ENCODE measurements around the gene HS6ST3. TPM values are rescaled to one million over a fixed set of nuclear protein-coding genes. Genes with fewer than 3 reads are reported as not detected.

HS6ST3 gene
- total RNA-seq, 1 donor: not detected

DNA sequence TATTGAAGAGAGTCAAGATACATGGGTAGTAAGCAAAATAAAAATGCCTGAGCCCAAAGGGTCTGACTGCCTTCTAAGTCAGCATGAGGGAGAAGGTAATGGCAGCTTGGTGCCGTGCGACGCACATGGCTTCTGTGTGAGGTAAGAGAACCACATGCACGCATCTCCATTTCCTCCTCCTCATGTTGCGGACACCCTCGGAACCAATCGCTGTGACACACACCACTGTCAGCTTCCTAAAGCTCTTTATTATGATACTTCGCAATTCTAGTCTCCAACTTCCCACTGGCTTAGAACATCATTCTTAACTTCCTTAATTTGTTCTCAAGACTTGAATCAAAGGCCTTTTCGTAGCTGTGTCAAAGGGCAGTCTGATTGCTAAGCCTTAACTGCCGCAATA, 734.2 kb downstream of the HS6ST3 start:
- TF ChIP-seq, protein P1, sequence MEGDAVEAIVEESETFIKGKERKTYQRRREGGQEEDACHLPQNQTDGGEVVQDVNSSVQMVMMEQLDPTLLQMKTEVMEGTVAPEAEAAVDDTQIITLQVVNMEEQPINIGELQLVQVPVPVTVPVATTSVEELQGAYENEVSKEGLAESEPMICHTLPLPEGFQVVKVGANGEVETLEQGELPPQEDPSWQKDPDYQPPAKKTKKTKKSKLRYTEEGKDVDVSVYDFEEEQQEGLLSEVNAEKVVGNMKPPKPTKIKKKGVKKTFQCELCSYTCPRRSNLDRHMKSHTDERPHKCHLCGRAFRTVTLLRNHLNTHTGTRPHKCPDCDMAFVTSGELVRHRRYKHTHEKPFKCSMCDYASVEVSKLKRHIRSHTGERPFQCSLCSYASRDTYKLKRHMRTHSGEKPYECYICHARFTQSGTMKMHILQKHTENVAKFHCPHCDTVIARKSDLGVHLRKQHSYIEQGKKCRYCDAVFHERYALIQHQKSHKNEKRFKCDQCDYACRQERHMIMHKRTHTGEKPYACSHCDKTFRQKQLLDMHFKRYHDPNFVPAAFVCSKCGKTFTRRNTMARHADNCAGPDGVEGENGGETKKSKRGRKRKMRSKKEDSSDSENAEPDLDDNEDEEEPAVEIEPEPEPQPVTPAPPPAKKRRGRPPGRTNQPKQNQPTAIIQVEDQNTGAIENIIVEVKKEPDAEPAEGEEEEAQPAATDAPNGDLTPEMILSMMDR (IDR thresholded peaks at IDR 0.05; ENCODE audit: insufficient read depth, low read depth, low read length): no peak
- H3K4me3 ChIP-seq (ENCODE audit: low read depth, low read length): no peak overlapping the region
- no peak for DNase-seq (ENCODE audit: low read depth)

DNA sequence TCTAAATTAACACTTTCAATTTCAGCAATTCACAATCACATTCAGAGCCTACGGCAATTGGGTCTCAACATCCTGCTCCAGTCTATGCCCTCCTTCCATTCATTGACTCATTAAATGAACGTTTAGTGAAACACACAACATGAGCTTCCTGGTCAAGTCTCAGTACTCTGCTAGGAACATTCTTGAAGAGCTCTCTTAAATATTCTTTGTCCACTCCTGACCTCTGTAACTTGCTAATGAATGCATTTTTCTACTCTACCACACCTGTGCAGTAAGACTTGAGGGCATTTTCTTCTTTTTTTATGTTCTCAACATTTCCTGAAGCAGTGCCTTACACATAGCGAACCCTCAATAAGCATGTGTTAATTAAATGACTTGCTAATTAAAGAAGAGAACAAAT, 735.7 kb downstream of the HS6ST3 start:
- no peak overlapping the region for H3K4me3 ChIP-seq (ENCODE audit: low read depth, low read length)
- TF ChIP-seq, protein P1 (IDR thresholded peaks at IDR 0.05; ENCODE audit: insufficient read depth, low read depth, low read length): no peak
- DNase-seq (ENCODE audit: low read depth): no peak

DNA sequence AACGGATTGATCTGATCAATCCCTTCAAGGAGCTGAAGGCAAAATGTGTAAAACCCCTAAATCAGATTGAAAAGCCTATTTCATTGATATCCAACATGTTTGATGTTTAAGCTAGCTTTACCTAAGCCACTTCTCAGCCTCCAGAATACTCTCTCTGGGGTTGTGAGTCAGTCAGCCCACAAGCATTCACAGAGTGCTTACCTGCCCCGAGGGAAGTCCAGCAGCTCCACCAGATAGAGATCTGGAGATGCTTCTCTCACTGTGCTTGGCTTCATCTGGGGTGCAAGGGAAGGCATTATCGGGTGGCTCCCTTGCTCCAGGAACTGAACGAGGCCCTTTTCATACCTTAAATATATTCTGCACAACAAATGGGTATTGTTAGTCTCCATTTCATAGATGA, 744.7 kb downstream of the HS6ST3 start:
- H3K4me3 ChIP-seq (ENCODE audit: low read depth, low read length): no peak overlapping the region
- TF ChIP-seq, protein P1 (IDR thresholded peaks at IDR 0.05; ENCODE audit: insufficient read depth, low read depth, low read length): no peak
- no peak for DNase-seq (ENCODE audit: low read depth)

DNA sequence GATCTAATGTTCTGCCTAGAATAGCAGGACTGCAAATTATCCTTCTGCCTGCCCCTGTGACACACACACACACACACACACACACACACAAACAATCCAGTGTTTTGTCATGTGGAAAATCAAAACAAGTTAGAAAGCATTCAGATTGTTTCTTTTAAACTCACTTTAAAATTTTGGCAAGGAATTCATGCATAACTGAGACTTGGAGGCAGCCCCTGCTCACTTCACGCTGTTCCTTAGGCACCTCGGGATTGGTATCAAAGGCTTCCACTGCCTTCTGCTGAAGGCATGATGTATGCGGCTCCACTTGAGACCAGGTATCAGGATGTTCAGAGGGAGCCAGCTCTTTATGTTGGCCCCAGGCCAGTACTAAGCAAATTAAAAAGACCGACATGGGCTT, 745.6 kb downstream of the HS6ST3 start:
- TF ChIP-seq, protein P1 (IDR thresholded peaks at IDR 0.05; ENCODE audit: insufficient read depth, low read depth, low read length): no peak
- DNase-seq (ENCODE audit: low read depth): no peak
- no peak overlapping the region for H3K4me3 ChIP-seq (ENCODE audit: low read depth, low read length)

DNA sequence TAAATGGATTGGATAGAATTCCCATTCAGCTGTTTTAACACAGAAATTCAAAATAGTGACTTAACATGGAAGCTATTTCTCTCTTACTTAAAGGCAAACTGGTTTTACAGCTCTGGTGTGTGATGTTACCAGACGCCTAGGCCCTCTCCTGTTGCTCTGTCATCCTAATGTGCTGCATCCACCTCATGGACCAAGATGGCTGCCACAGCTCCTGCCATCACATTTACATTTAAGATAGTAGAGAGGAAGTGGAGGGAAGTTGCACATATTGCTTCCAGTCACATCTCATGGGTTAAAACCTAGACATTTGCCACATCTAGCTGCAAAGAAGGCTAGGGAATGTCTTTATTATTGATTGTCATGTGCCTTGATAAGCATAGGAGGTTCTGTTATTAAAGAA, 746.8 kb downstream of the HS6ST3 start:
- no peak overlapping the region for H3K4me3 ChIP-seq (ENCODE audit: low read depth, low read length)
- DNase-seq (ENCODE audit: low read depth): no peak
- TF ChIP-seq, protein P1 (IDR thresholded peaks at IDR 0.05; ENCODE audit: insufficient read depth, low read depth, low read length): no peak

DNA sequence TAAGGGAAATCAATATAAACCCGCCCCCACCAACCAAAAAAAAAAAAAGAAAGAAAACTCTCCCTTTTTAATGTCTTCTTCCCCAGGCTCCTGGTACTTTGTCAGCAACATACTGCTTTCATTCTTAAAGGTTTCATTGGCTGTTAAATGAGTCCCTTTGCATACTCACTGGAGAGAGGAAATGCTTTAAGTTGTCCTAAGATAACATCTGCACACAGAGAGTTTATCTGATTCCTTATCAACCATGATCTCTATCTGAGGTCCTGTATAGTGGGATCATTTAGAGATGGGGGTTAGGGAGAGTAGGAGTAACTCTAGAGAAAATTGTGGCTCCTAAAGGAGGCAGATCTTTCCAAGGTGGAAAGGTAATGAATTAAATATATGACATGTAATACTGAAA, 747.9 kb downstream of the HS6ST3 start:
- no peak for DNase-seq (ENCODE audit: low read depth)
- TF ChIP-seq, protein P1 (IDR thresholded peaks at IDR 0.05; ENCODE audit: insufficient read depth, low read depth, low read length): no peak
- no peak overlapping the region for H3K4me3 ChIP-seq (ENCODE audit: low read depth, low read length)

DNA sequence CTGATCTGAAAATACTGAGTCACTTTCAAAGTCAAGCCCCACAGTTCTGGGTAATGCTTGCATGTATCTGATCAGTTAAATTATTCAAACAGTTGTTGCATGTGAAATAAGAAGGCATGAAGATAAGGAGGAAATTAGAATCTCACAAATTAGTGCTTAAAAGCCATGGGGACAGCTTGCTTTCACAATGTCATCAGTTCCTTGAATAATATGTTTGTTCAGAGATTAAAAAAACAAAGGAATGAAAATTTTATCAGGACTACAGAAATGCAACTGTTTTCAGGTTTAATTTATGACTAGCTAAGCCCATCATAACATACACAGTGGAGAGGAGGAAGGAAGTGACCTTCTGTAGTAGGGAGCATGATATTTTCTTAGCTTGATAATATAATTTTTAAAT, 754.3 kb downstream of the HS6ST3 start:
- TF ChIP-seq, protein P1 (IDR thresholded peaks at IDR 0.05; ENCODE audit: insufficient read depth, low read depth, low read length): no peak
- H3K4me3 ChIP-seq (ENCODE audit: low read depth, low read length): no peak overlapping the region
- no peak for DNase-seq (ENCODE audit: low read depth)
